Endothelial cell of umbilical vein (primary cell): ENCODE measurements around the gene CRACR2B. TPM values are rescaled to one million over a fixed set of nuclear protein-coding genes. Genes with fewer than 3 reads are reported as not detected.

Experiments
- BruUV-seq: library from RNA; stranded (reverse); fragments of 400-500 nt; replicated peaks from 2 replicates; lab custom pipeline; 2021; lab: Mats Ljungman, UMichigan
- CTCF ChIA-PET: fragments of 300-600, 350-600 bp; sonication (Branson Sonifier 250); formaldehyde crosslinking; loops from one replicate; lab custom pipeline; 2021; ENCODE audit warnings: antibody characterized with exemption, inconsistent platforms; lab: Charles Lee
- POLR2A ChIA-PET: fragments of 300-600, 350-600 bp; sonication (Branson Sonifier 250); formaldehyde crosslinking; loops from one replicate; lab custom pipeline; 2021; ENCODE audit warnings: antibody characterized with exemption, inconsistent platforms; lab: Charles Lee
- DNase-seq: peaks from one replicate; pipeline ENCODE4 v3.0.0-alpha.2; 2011; ENCODE audit warnings: low read depth, low spot score
- FAIRE-seq: peaks from 2 replicates; lab custom pipeline; 2011; peaks lifted over from hg19 to GRCh38; lab: Jason Lieb, UNC
- H2AFZ ChIP-seq: 2 replicates; pipeline ENCODE4 v1.6.0; 2012; ENCODE audit warnings: low read depth, low read length, control low read depth, inconsistent platforms
- H3K27ac ChIP-seq: 2 replicates; pipeline ENCODE4 v1.5.1; 2011; ENCODE audit warnings: low read depth, mild to moderate bottlenecking, control low read depth, low read length, moderate library complexity; ENCODE audit not compliant: insufficient read depth
- H3K27me3 ChIP-seq, 2 experiments: 2 replicates each; pipeline versions ENCODE4 v1.6.0 to v1.6.1; 2011; ENCODE audit warnings: low read length in 2 of 2, mixed read lengths in 1 of 2; ENCODE audit not compliant: control insufficient read depth in 2 of 2, insufficient read depth in 2 of 2
- H3K36me3 ChIP-seq, 2 experiments: 2 replicates in 1 of 2; 3 replicates in 1 of 2; pipeline ENCODE4 v1.5.1; 2011; ENCODE audit warnings: low read length in 2 of 2, mild to moderate bottlenecking in 1 of 2, moderate library complexity in 1 of 2; ENCODE audit not compliant: control insufficient read depth in 2 of 2, insufficient read depth in 2 of 2; ENCODE audit errors: extremely low read depth in 1 of 2
- H3K4me1 ChIP-seq: 3 replicates; pipeline ENCODE4 v1.5.1; 2011; ENCODE audit warnings: mild to moderate bottlenecking, low read length; ENCODE audit not compliant: control insufficient read depth, insufficient read depth; ENCODE audit errors: extremely low read depth
- H3K4me2 ChIP-seq: 2 replicates; pipeline ENCODE4 v1.6.1; 2011; ENCODE audit warnings: low read length, control low read depth, mixed read lengths; ENCODE audit not compliant: insufficient read depth
- H3K4me3 ChIP-seq, 3 experiments: fragments of 200-600 bp in 1 of 3; sonication (generic), shearing (Covaris generic) in 1 of 3; replicated peaks in 1 of 3; 2 replicates each; pipeline ENCODE4 v1.5.1; 2011 to 2016; ENCODE audit warnings: control low read depth in 3 of 3, low read length in 3 of 3, mild to moderate bottlenecking in 2 of 3, inconsistent platforms in 1 of 3, low read depth in 1 of 3, moderate library complexity in 1 of 3; ENCODE audit not compliant: insufficient read depth in 1 of 3
- H3K79me2 ChIP-seq: 2 replicates; pipeline ENCODE4 v1.6.0; 2012; ENCODE audit warnings: low read length, inconsistent platforms; ENCODE audit not compliant: control insufficient read depth, insufficient read depth
- H3K9ac ChIP-seq: replicated peaks from 2 replicates; pipeline ENCODE3; 2011; ENCODE audit warnings: low read length, control low read depth; ENCODE audit not compliant: insufficient read depth; ENCODE audit errors: extremely low read depth
- H3K9me1 ChIP-seq: replicated peaks from 3 replicates; pipeline ENCODE4 v1.6.0; 2011; ENCODE audit warnings: mild to moderate bottlenecking, low read length; ENCODE audit not compliant: control insufficient read depth, insufficient read depth; ENCODE audit errors: extremely low read depth
- H3K9me3 ChIP-seq: replicated peaks from 2 replicates; pipeline ENCODE4 v1.5.1; 2012; ENCODE audit warnings: low read length, inconsistent platforms; ENCODE audit not compliant: control insufficient read depth, insufficient read depth
- H4K20me1 ChIP-seq: replicated peaks from 2 replicates; pipeline ENCODE3; 2011; ENCODE audit warnings: mild to moderate bottlenecking, low read length; ENCODE audit not compliant: control insufficient read depth, insufficient read depth; ENCODE audit errors: extremely low read depth
- CTCF ChIP-seq, 2 donors: IDR thresholded peaks; 1 replicate in 1 of 2; 2 replicates in 1 of 2; pipeline ENCODE4 v1.5.1; 2011; ENCODE audit warnings: low read length in 2 of 2, mild to moderate bottlenecking in 2 of 2, moderate library complexity in 2 of 2, control low read depth in 1 of 2, inconsistent platforms in 1 of 2, low read depth in 1 of 2; ENCODE audit not compliant: insufficient read depth in 1 of 2; ENCODE audit errors: extremely low read depth in 1 of 2
- EZH2 ChIP-seq: IDR thresholded peaks from 2 replicates; pipeline ENCODE4 v1.6.1; 2012; ENCODE audit warnings: borderline replicate concordance, low read depth, mild to moderate bottlenecking, moderate library complexity, low read length, inconsistent platforms; ENCODE audit not compliant: severe bottlenecking
- FOS ChIP-seq: IDR thresholded peaks from 2 replicates; pipeline ENCODE4 v1.6.1; 2011; ENCODE audit warnings: mild to moderate bottlenecking, low read length, moderate library complexity, borderline replicate concordance; ENCODE audit not compliant: insufficient read depth
- GATA2 ChIP-seq: IDR thresholded peaks from 2 replicates; pipeline ENCODE4 v1.7.0; 2011; ENCODE audit warnings: low read depth, mild to moderate bottlenecking, moderate library complexity, mixed read lengths, low read length; ENCODE audit not compliant: insufficient read length, insufficient read depth
- MAX ChIP-seq: IDR thresholded peaks from 2 replicates; pipeline ENCODE4 v1.6.1; 2011; ENCODE audit not compliant: insufficient read depth, insufficient read length
- MYC ChIP-seq: IDR thresholded peaks from one replicate; pipeline ENCODE4 v1.6.1; 2011; ENCODE audit warnings: mild to moderate bottlenecking, low read depth, low read length
- POLR2A ChIP-seq: IDR thresholded peaks from 2 replicates; pipeline ENCODE4 v1.6.1; 2012; ENCODE audit warnings: low read depth, mild to moderate bottlenecking, control low read depth, low read length
- dilution Hi-C: fragments of 300-500 bp; cut with MboI; formaldehyde crosslinking; loops from one replicate; pipeline ENCODE4 v1.15.0; 2019; ENCODE audit warnings: low sequenced_read_pairs; ENCODE audit not compliant: extremely low pct_ligation_motif_present
- intact Hi-C: fragments of 100-400 bp; cut with micrococcal nuclease; formaldehyde crosslinking; loops from one replicate; pipeline ENCODE4 v1.10.0; 2022
- polyA plus RNA-seq, 4 experiments: library from polyadenylated mRNA; depleted of rRNA in 3 of 4; stranded (reverse) in 3 of 4; unstranded in 1 of 4; fragments of >200 nt; gene quantifications; 2 replicates each; pipeline versions ENCODE4 v1.2.1 to v1.2.3, GENCODE V29; 2011 to 2012; ENCODE audit warnings: missing spikeins in 1 of 4
- total RNA-seq: library from RNA; stranded (reverse); gene quantifications from 2 replicates; pipeline ENCODE4 v1.2.3, GENCODE V29; 2021

The CRACR2B gene
- total and polyA plus RNA-seq, 2 donors (not counting 3 experiments of a cell fraction or from before 2014, with no cell fraction given): 8.4 to 9.3 TPM

- Histone ChIP-seq H3K4me3 (no peak overlapping the region), H3K27me3 (no peaks in the 10 kb centered on the region), H3K4me2 (no peak overlapping the region), H3K79me2 (peaks cover 11% of the 10 kb centered on the region), H2AFZ (no peak overlapping the region), H3K9ac (no peak overlapping the region), H3K9me3 (no peaks in the 10 kb centered on the region), H4K20me1 (no peaks in the 10 kb centered on the region), H3K4me1 (peaks cover 14% of the 10 kb centered on the region), H3K27ac (no peak overlapping the region), H3K9me1 (no peaks in the 10 kb centered on the region), H3K36me3 (no peaks in the 10 kb centered on the region)
- POLR2A ChIA-PET: no interaction called here
- DNase-seq (no peak), FAIRE-seq (no peak)
- dilution Hi-C loops: no loop called here
- intact Hi-C loops: no loop called here
- BruUV-seq: no TSS peak
- CTCF ChIA-PET: no interaction called here
- TF ChIP-seq MAX (no peak), CTCF (IDR thresholded peaks at IDR 0.05; ENCODE audit: extremely low read depth in 1 of 2, insufficient read depth in 1 of 2, low read depth in 1 of 2, low read length in 2 of 2) (no peak), FOS (no peak), EZH2 (no peak), MYC (no peak), GATA2 (no peak), POLR2A (no peak)
Measured at GRCh38 chr11:793556-793955, 34.2 kb upstream of the CRACR2B start.
